ENCODE measurements around the gene SEC14L2. TPM values are rescaled to one million over a fixed set of nuclear protein-coding genes. Genes with fewer than 3 reads are reported as not detected.

The SEC14L2 gene
- total and polyA plus RNA-seq, 12 donors, result 0.78 to 7.7 (median 4.2) TPM

- no peaks in the 10 kb centered on the region for H3K27me3 ChIP-seq
- no peak for TF ChIP-seq POLR2A (IDR thresholded peaks at IDR 0.05)
- TF ChIP-seq CTCF (IDR thresholded peaks at IDR 0.05), result no peak
- DNase-seq, result no peak
- no peak overlapping the region for H3K27ac ChIP-seq
- no peak overlapping the region for H3K4me3 ChIP-seq
- H3K9me3 ChIP-seq (replicated peaks in 1 of 3), result no peaks in the 10 kb centered on the region
- peaks cover 2 to 17% of the 10 kb centered on the region in 2 donors for H3K4me1 ChIP-seq (replicated peaks in 1 of 2)
- 77 to 86% (median 82%) methylated on average over 4 of the region's 4 CpGs for whole genome bisulfite sequencing, 4 donors
- peaks cover 0 to 87% of the 10 kb centered on the region in 2 donors for H3K36me3 ChIP-seq (replicated peaks in 1 of 2)
- intact Hi-C loops (cut with DNase I), result no loop called here
Observed at GRCh38 chr22:30348809-30349208, 48.0 kb upstream of the SEC14L2 start.

GRCh38 chr22:30351226-30351625, 45.6 kb upstream of the SEC14L2 start:
- WGBS, 4 donors, result 85 to 95% (median 93%) methylated on average over 3 of the region's 3 CpGs
- Histone ChIP-seq H3K4me1 (replicated peaks in 1 of 2) (peaks cover 24 to 40% of the 10 kb centered on the region in 2 donors), H3K4me3 (no peak overlapping the region), H3K27ac (no peak overlapping the region), H3K27me3 (no peaks in the 10 kb centered on the region), H3K9me3 (replicated peaks in 1 of 3) (no peaks in the 10 kb centered on the region), H3K36me3 (replicated peaks in 1 of 2) (peaks cover 0 to 63% of the 10 kb centered on the region in 2 donors)
- intact Hi-C loops (cut with DNase I), result no loop called here
- TF ChIP-seq POLR2A (IDR thresholded peaks at IDR 0.05), result no peak
- TF ChIP-seq CTCF (IDR thresholded peaks at IDR 0.05), result no peak
- no peak for DNase-seq

- H3K27me3 ChIP-seq, result no peaks in the 10 kb centered on the region
- no peaks in the 10 kb centered on the region for H3K9me3 ChIP-seq (replicated peaks in 1 of 3)
- intact Hi-C loops (cut with DNase I), result no loop called here
- no peak overlapping the region for H3K4me3 ChIP-seq
- peak in 5 of 7 donors; percentile 40 to 60 (median 51) for DNase-seq
- H3K36me3 ChIP-seq (replicated peaks in 1 of 2), result peaks cover 0 to 29% of the 10 kb centered on the region in 2 donors
- no peak overlapping the region for H3K27ac ChIP-seq
- no peak for TF ChIP-seq CTCF (IDR thresholded peaks at IDR 0.05)
- 40 to 46% (median 44%) methylated on average over 5 of the region's 5 CpGs for WGBS, 4 donors
- H3K4me1 ChIP-seq (replicated peaks in 1 of 2), result peaks cover 24 to 48% of the 10 kb centered on the region in 2 donors
Observed at GRCh38 chr22:30354644-30355043, 42.2 kb upstream of the SEC14L2 start.

GRCh38 chr22:30356449-30357235, 40.2 kb upstream of the SEC14L2 start, which contains the start of the genes CCDC157 and SF3A1:
TSS of gene CCDC157 (plus strand) at chr22:30357007. CDS start at chr22:30366001, 8,994 bp downstream.
TSS of gene SF3A1 (minus strand) at chr22:30356894. CDS start at chr22:30356792, 102 bp downstream.
- DNase-seq, result peak; percentile 89 to 95 (median 92)
- Histone ChIP-seq H3K27me3 (no peaks in the 10 kb centered on the region), H3K36me3 (replicated peaks in 1 of 2) (peaks cover 0 to 15% of the 10 kb centered on the region in 2 donors), H3K4me1 (replicated peaks in 1 of 2) (peaks cover 24 to 35% of the 10 kb centered on the region in 2 donors), H3K27ac (peak within 1 kb of the TSS; percentile 87 to 99 (median 98)), H3K4me3 (peak within 1 kb of the TSS; percentile 18 to 98 (median 86)), H3K9me3 (replicated peaks in 1 of 3) (no peaks in the 10 kb centered on the region)
- peak in 1 of 6 experiments; percentile 14 for TF ChIP-seq CTCF (IDR thresholded peaks at IDR 0.05)
- peak; percentile 93 to 96 for TF ChIP-seq POLR2A (IDR thresholded peaks at IDR 0.05)
- WGBS, 4 donors, result 0 to 2% (median 1%) methylated on average over 12 to 91 of the region's 91 CpGs
- intact Hi-C loops (cut with DNase I), result no loop called here

Data from adrenal gland (tissue), 12 donors.